Neural cell (in vitro differentiated cells): ENCODE measurements around the gene PPP6R1.

Source experiments
- EP300 ChIP-seq: fragments of 450-650 bp; conservative IDR thresholded peaks from 2 replicates; pipeline ENCODE4 v1.6.1; 2014; ENCODE audit warnings: antibody characterized with exemption, mild to moderate bottlenecking, moderate library complexity; ENCODE audit not compliant: poor library complexity, severe bottlenecking
- EZH2 ChIP-seq: fragments of 200-600, 300-800 bp; shearing (Covaris generic), sonication (generic); IDR thresholded peaks from 2 replicates; pipeline ENCODE4 v1.6.1; 2014; ENCODE audit warnings: antibody characterized with exemption, low read length, borderline replicate concordance, mild to moderate bottlenecking; ENCODE audit not compliant: insufficient read depth, poor library complexity, severe bottlenecking
- POLR2AphosphoS5 ChIP-seq: IDR thresholded peaks from 2 replicates; pipeline ENCODE4 v1.6.1; 2012
- RAD21 ChIP-seq: fragments of 450-650 bp; conservative IDR thresholded peaks from 2 replicates; pipeline ENCODE4 v1.6.1; 2014; ENCODE audit warnings: antibody characterized with exemption, mild to moderate bottlenecking, moderate library complexity
- SMC3 ChIP-seq: fragments of 450-650 bp; conservative IDR thresholded peaks from 2 replicates; pipeline ENCODE4 v1.6.1; 2014; ENCODE audit warnings: antibody characterized with exemption, mild to moderate bottlenecking, moderate library complexity; ENCODE audit not compliant: poor library complexity
- TAF1 ChIP-seq: IDR thresholded peaks from 2 replicates; pipeline ENCODE4 v1.6.1; 2012; ENCODE audit warnings: low read depth
- TF ChIP-seq, protein P1 (sequence below): IDR thresholded peaks from 2 replicates; pipeline ENCODE4 v1.6.1; 2012; ENCODE audit warnings: borderline replicate concordance
- TF ChIP-seq, protein P2 (sequence below): fragments of 450-650 bp; IDR thresholded peaks from 2 replicates; pipeline ENCODE4 v1.5.1; 2014; ENCODE audit warnings: antibody characterized with exemption, mild to moderate bottlenecking, moderate library complexity; ENCODE audit not compliant: poor library complexity, severe bottlenecking

DNA sequence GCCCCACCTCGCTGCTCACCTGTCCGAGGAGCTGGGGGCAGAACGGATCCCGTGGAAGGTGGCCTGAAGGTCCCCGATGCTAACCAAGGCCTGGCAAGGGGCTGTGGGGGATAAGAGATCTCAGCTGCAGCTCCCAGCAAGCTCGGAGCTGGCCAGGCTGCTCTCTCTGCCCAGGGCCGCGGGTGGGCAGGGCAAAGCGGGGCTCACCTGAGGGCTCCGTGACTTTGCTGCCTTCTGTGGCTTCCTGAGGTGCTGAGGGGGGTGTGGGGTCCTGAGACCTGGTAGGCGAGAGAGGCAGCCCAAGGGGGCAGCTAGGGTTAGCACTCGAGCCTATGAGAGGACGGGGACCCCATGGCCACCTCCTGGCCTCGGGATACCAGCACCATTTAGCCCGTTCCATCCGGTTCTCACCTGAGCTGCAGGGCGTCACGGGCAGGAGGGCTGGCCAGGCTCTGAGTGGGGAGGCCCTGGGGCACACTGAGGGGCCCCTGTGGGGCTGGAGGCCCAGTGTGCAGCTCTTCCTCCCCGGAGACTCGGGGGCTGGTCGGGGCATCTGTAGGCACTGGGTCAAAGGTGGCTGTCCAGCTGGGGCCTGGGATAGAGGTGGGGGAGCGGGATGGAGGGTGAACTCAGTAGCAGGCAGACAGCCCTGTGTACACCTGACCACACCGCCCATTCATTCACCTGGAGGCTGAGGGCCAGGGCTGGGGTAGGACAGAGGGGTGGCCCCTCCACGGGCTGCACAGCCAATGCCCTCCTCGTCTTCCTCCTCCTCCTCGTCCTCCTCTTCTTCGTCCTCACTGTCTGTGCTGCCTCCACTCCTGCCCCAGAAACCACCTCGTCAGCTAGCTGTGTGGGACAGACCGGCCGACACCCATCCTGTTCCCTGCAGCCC lies 27.2 kb downstream of the PPP6R1 start:
- TF ChIP-seq TAF1: no peak
- TF ChIP-seq, protein P1, sequence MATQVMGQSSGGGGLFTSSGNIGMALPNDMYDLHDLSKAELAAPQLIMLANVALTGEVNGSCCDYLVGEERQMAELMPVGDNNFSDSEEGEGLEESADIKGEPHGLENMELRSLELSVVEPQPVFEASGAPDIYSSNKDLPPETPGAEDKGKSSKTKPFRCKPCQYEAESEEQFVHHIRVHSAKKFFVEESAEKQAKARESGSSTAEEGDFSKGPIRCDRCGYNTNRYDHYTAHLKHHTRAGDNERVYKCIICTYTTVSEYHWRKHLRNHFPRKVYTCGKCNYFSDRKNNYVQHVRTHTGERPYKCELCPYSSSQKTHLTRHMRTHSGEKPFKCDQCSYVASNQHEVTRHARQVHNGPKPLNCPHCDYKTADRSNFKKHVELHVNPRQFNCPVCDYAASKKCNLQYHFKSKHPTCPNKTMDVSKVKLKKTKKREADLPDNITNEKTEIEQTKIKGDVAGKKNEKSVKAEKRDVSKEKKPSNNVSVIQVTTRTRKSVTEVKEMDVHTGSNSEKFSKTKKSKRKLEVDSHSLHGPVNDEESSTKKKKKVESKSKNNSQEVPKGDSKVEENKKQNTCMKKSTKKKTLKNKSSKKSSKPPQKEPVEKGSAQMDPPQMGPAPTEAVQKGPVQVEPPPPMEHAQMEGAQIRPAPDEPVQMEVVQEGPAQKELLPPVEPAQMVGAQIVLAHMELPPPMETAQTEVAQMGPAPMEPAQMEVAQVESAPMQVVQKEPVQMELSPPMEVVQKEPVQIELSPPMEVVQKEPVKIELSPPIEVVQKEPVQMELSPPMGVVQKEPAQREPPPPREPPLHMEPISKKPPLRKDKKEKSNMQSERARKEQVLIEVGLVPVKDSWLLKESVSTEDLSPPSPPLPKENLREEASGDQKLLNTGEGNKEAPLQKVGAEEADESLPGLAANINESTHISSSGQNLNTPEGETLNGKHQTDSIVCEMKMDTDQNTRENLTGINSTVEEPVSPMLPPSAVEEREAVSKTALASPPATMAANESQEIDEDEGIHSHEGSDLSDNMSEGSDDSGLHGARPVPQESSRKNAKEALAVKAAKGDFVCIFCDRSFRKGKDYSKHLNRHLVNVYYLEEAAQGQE: no peak
- TF ChIP-seq, protein P2, sequence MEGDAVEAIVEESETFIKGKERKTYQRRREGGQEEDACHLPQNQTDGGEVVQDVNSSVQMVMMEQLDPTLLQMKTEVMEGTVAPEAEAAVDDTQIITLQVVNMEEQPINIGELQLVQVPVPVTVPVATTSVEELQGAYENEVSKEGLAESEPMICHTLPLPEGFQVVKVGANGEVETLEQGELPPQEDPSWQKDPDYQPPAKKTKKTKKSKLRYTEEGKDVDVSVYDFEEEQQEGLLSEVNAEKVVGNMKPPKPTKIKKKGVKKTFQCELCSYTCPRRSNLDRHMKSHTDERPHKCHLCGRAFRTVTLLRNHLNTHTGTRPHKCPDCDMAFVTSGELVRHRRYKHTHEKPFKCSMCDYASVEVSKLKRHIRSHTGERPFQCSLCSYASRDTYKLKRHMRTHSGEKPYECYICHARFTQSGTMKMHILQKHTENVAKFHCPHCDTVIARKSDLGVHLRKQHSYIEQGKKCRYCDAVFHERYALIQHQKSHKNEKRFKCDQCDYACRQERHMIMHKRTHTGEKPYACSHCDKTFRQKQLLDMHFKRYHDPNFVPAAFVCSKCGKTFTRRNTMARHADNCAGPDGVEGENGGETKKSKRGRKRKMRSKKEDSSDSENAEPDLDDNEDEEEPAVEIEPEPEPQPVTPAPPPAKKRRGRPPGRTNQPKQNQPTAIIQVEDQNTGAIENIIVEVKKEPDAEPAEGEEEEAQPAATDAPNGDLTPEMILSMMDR: no peak
- TF ChIP-seq POLR2AphosphoS5: no peak
- TF ChIP-seq EZH2: no peak
- no peak for TF ChIP-seq EP300
- no peak for TF ChIP-seq RAD21
- TF ChIP-seq SMC3: no peak
